Stimulated activated CD8-positive, alpha-beta memory T cell treated with anti-CD3 and anti-CD28 coated beads, Interleukin-15, amount 100 ng/mL, for 4 hours (primary cell): ENCODE measurements around the gene CTRL.
A peak's percentile ranks its signal among the peaks of the same experiment; 100 is the strongest.
"Not testable (repeated sequence)": the region's sequence is repeated elsewhere in the genome, so short reads cannot be mapped to it uniquely, and the experiment has no call there.

Experiments
- DNase-seq, 2 donors: peaks; one replicate each; pipeline ENCODE4 v3.0.0-alpha.2; 2020; ENCODE audit warnings: low read depth in 2 of 2

The CTRL gene

GRCh38 chr16:67931712-67932461, at the start of gene CTRL:
TSS of gene CTRL (minus strand) at chr16:67931862. CDS start at chr16:67931852, 10 bp downstream.
- no peak for DNase-seq

GRCh38 chr16:67979955-67980678, 48.5 kb upstream of the CTRL start, which contains the start of gene DPEP3:
TSS of gene DPEP3 (minus strand) at chr16:67980499. CDS start at chr16:67980380, 119 bp downstream.
- DNase-seq, result no peak

- DNase-seq, result no peak
Measured at GRCh38 chr16:67977469-67978227, 46.0 kb upstream of the CTRL start.

- DNase-seq, result no peak
Measured at GRCh38 chr16:67977005-67977404, 45.3 kb upstream of the CTRL start.

- no peak for DNase-seq
Measured at GRCh38 chr16:67976205-67976604, 44.5 kb upstream of the CTRL start.

GRCh38 chr16:67975321-67976105, 43.9 kb upstream of the CTRL start:
- DNase-seq, result no peak

- DNase-seq, result not testable (repeated sequence)
Measured at GRCh38 chr16:67972285-67972684, 40.6 kb upstream of the CTRL start.

- DNase-seq, result no peak
Measured at GRCh38 chr16:67971111-67971510, 39.4 kb upstream of the CTRL start.

GRCh38 chr16:67969254-67970039, 37.8 kb upstream of the CTRL start:
- no peak for DNase-seq

GRCh38 chr16:67968400-67969253, 37.0 kb upstream of the CTRL start, which contains the start of gene SLC12A4:
TSS of gene SLC12A4 (minus strand) at chr16:67968637. CDS start at chr16:67968553, 84 bp downstream.
- peak; percentile 61 to 73 for DNase-seq

GRCh38 chr16:67967958-67968399, 36.3 kb upstream of the CTRL start:
- DNase-seq, result no peak

GRCh38 chr16:67967183-67967957, 35.7 kb upstream of the CTRL start:
- no peak for DNase-seq

GRCh38 chr16:67966549-67967182, 35.0 kb upstream of the CTRL start:
- no peak for DNase-seq

- no peak for DNase-seq
Measured at GRCh38 chr16:67965668-67966548, 34.2 kb upstream of the CTRL start.

- DNase-seq, result no peak
Measured at GRCh38 chr16:67964477-67965131, 32.9 kb upstream of the CTRL start.

- DNase-seq, result no peak
Measured at GRCh38 chr16:67963662-67964321, 32.1 kb upstream of the CTRL start.
